ENCODE results near the gene CCDC126.

GRCh38 chr7:23619141-23619540 is 22.0 kb downstream of the CCDC126 start:
- TF ChIP-seq, protein P1, sequence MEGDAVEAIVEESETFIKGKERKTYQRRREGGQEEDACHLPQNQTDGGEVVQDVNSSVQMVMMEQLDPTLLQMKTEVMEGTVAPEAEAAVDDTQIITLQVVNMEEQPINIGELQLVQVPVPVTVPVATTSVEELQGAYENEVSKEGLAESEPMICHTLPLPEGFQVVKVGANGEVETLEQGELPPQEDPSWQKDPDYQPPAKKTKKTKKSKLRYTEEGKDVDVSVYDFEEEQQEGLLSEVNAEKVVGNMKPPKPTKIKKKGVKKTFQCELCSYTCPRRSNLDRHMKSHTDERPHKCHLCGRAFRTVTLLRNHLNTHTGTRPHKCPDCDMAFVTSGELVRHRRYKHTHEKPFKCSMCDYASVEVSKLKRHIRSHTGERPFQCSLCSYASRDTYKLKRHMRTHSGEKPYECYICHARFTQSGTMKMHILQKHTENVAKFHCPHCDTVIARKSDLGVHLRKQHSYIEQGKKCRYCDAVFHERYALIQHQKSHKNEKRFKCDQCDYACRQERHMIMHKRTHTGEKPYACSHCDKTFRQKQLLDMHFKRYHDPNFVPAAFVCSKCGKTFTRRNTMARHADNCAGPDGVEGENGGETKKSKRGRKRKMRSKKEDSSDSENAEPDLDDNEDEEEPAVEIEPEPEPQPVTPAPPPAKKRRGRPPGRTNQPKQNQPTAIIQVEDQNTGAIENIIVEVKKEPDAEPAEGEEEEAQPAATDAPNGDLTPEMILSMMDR (IDR thresholded peaks at IDR 0.05): no peak
- TF ChIP-seq POLR2A (IDR thresholded peaks at IDR 0.05): no peak
- TF ChIP-seq EP300 (IDR thresholded peaks at IDR 0.05; ENCODE audit: low read depth): no peak

Data from transverse colon (tissue), 3 donors.